ENCODE measurements around the gene DR1. TPM values are rescaled to one million over a fixed set of nuclear protein-coding genes. Genes with fewer than 3 reads are reported as not detected.

The DR1 gene
- polyA plus RNA-seq, 3 donors: 13.5 to 61.8 (median 61.0) TPM

DNA sequence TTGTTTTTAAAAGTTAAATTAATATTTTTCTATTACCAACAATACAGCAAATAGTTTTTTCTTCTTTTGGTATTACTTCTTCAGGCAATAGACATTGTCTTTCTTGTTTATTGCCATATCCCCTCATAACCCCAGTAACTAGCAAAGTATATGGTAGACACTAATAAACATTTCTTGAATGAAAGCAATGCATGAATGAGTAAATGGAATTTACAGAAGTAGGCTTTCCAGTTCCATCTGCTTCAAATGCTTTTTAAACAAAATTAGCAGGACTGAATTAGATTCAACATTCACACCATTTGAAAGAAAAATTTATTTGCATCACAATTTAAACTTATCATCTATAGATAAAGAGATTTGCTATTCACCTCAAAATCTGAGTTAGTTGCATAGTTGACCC is 5.6 kb upstream of the DR1 start:
- Histone ChIP-seq H3K4me3 (replicated peaks in 1 of 3; ENCODE audit: low read depth in 2 of 3, low read length in 3 of 3) (no peak overlapping the region), H3K36me3 (replicated peaks in 1 of 2; ENCODE audit: control insufficient read depth in 1 of 2, insufficient read depth in 2 of 2, low read length in 2 of 2) (peaks cover 5 to 20% of the 10 kb centered on the region in 2 donors), H3K27me3 (ENCODE audit: control insufficient read depth in 2 of 2, insufficient read depth in 2 of 2, low read length in 2 of 2) (no peaks in the 10 kb centered on the region), H3K4me1 (ENCODE audit: control insufficient read depth in 1 of 2, insufficient read depth in 2 of 2, low read length in 2 of 2) (peaks cover 0 to 4% of the 10 kb centered on the region in 2 donors), H3K9me3 (replicated peaks in 1 of 2; ENCODE audit: control insufficient read depth in 1 of 2, insufficient read depth in 1 of 2, low read length in 2 of 2) (no peaks in the 10 kb centered on the region), H3K9ac (ENCODE audit: insufficient read depth, low read length, poor library complexity, severe bottlenecking) (no peak overlapping the region), H3K4me2 (replicated peaks; ENCODE audit: extremely low read depth, low read length, poor library complexity, severe bottlenecking) (no peak overlapping the region), H3K79me2 (ENCODE audit: insufficient read depth, low read length) (peaks cover 8% of the 10 kb centered on the region), H2AFZ (ENCODE audit: insufficient read depth, low read depth, low read length, poor library complexity, severe bottlenecking) (no peak overlapping the region), H3K27ac (ENCODE audit: low read depth in 1 of 2, low read length in 2 of 2) (no peak overlapping the region), H4K20me1 (ENCODE audit: insufficient read depth, low read length) (no peaks in the 10 kb centered on the region)
- H3K4me3 Mint-ChIP-seq: no peak overlapping the region
- no peaks in the 10 kb centered on the region for H3K9me3 Mint-ChIP-seq
- H3K36me3 Mint-ChIP-seq: peaks cover 16% of the 10 kb centered on the region in 2 donors
- DNase-seq: no peak
- intact Hi-C loops (cut with micrococcal nuclease): loop anchor here in 1 of 2 donors (10.0 kb wide), 2 partner anchors 505 to 535 kb away; partner anchors contain the start of gene DNTTIP2
- H3K4me1 Mint-ChIP-seq: peaks cover 16% of the 10 kb centered on the region
- H3K27me3 Mint-ChIP-seq (ENCODE audit: low read depth in 3 of 3): peaks cover 0 to 1% (median 0%) of the 10 kb centered on the region in 3 donors
- H3K27ac Mint-ChIP-seq: no peak overlapping the region
- TF ChIP-seq, protein P1, sequence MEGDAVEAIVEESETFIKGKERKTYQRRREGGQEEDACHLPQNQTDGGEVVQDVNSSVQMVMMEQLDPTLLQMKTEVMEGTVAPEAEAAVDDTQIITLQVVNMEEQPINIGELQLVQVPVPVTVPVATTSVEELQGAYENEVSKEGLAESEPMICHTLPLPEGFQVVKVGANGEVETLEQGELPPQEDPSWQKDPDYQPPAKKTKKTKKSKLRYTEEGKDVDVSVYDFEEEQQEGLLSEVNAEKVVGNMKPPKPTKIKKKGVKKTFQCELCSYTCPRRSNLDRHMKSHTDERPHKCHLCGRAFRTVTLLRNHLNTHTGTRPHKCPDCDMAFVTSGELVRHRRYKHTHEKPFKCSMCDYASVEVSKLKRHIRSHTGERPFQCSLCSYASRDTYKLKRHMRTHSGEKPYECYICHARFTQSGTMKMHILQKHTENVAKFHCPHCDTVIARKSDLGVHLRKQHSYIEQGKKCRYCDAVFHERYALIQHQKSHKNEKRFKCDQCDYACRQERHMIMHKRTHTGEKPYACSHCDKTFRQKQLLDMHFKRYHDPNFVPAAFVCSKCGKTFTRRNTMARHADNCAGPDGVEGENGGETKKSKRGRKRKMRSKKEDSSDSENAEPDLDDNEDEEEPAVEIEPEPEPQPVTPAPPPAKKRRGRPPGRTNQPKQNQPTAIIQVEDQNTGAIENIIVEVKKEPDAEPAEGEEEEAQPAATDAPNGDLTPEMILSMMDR (IDR thresholded peaks at IDR 0.05): no peak

DNA sequence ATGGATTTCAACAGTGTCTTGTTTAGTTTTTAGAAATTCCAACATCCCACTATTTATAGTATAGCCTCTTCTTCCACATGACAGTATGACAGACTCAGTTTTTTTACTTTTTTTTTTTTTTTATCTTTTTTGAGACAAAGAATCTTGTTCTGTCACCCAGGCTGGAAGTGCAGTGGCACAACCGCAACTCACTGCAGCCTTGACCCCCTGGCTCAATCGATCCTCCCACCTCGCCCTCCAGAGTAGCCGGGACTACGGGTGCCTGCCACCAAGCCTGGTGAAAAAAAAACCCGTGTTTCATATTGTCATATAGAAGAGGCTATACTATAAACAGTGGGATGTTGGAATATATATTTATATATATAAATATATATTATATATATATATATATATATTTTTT is 1.2 kb upstream of the DR1 start:
- Histone ChIP-seq H3K27ac (ENCODE audit: low read depth in 1 of 2, low read length in 2 of 2) (no peak overlapping the region), H3K36me3 (replicated peaks in 1 of 2; ENCODE audit: control insufficient read depth in 1 of 2, insufficient read depth in 2 of 2, low read length in 2 of 2) (no peaks in the 10 kb centered on the region), H3K79me2 (ENCODE audit: insufficient read depth, low read length) (peaks cover 51% of the 10 kb centered on the region), H3K4me1 (ENCODE audit: control insufficient read depth in 1 of 2, insufficient read depth in 2 of 2, low read length in 2 of 2) (peaks cover 13 to 31% of the 10 kb centered on the region in 2 donors), H3K27me3 (ENCODE audit: control insufficient read depth in 2 of 2, insufficient read depth in 2 of 2, low read length in 2 of 2) (no peaks in the 10 kb centered on the region), H3K9me3 (replicated peaks in 1 of 2; ENCODE audit: control insufficient read depth in 1 of 2, insufficient read depth in 1 of 2, low read length in 2 of 2) (no peaks in the 10 kb centered on the region), H3K9ac (ENCODE audit: insufficient read depth, low read length, poor library complexity, severe bottlenecking) (no peak overlapping the region), H3K4me2 (replicated peaks; ENCODE audit: extremely low read depth, low read length, poor library complexity, severe bottlenecking) (no peak overlapping the region), H4K20me1 (ENCODE audit: insufficient read depth, low read length) (peaks cover 30% of the 10 kb centered on the region), H3K4me3 (replicated peaks in 1 of 3; ENCODE audit: low read depth in 2 of 3, low read length in 3 of 3) (no peak overlapping the region), H2AFZ (ENCODE audit: insufficient read depth, low read depth, low read length, poor library complexity, severe bottlenecking) (no peak overlapping the region)
- intact Hi-C loops (cut with micrococcal nuclease): loop anchor here in 1 of 2 donors (10.0 kb wide), 2 partner anchors 500 to 530 kb away; partner anchors contain the start of gene DNTTIP2
- no peaks in the 10 kb centered on the region for H3K27me3 Mint-ChIP-seq (ENCODE audit: low read depth in 3 of 3)
- H3K4me1 Mint-ChIP-seq: peaks cover 32% of the 10 kb centered on the region
- DNase-seq: no peak
- H3K36me3 Mint-ChIP-seq: peaks cover 1 to 3% of the 10 kb centered on the region in 2 donors
- whole genome bisulfite sequencing (ENCODE audit: insufficient coverage): no CpG with 5 or more reads among the region's 6 CpGs
- no peak overlapping the region for H3K4me3 Mint-ChIP-seq
- TF ChIP-seq, protein P1 (IDR thresholded peaks at IDR 0.05): no peak
- no peaks in the 10 kb centered on the region for H3K9me3 Mint-ChIP-seq
- H3K27ac Mint-ChIP-seq: no peak overlapping the region
